ENCODE measurements around the gene CYFIP1.

CYFIP1 gene

DNA sequence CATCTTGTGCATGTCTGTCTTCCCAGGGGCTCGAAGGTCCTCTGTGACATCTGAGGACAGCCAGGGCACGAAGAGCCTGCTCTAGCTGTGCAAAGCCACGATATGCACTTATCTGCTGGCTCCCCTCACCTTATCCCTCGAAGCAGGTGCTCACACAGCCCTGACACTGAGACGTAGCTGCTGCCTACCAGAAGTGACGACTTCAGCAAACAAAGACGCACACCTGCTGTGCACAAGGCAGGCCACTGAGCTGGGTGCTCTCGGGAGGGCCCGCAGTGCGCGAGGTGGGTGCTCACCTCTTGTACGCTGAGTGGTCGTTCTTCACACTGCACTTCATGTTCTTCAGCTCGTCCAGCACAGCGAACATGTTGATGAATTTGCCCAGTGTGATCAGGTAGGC lies 37.3 kb downstream of the CYFIP1 start:
- no peak for TF ChIP-seq EZH2phosphoT487 (conservative IDR thresholded peaks at IDR 0.05; ENCODE audit: low read length)
- TF ChIP-seq, protein P1, sequence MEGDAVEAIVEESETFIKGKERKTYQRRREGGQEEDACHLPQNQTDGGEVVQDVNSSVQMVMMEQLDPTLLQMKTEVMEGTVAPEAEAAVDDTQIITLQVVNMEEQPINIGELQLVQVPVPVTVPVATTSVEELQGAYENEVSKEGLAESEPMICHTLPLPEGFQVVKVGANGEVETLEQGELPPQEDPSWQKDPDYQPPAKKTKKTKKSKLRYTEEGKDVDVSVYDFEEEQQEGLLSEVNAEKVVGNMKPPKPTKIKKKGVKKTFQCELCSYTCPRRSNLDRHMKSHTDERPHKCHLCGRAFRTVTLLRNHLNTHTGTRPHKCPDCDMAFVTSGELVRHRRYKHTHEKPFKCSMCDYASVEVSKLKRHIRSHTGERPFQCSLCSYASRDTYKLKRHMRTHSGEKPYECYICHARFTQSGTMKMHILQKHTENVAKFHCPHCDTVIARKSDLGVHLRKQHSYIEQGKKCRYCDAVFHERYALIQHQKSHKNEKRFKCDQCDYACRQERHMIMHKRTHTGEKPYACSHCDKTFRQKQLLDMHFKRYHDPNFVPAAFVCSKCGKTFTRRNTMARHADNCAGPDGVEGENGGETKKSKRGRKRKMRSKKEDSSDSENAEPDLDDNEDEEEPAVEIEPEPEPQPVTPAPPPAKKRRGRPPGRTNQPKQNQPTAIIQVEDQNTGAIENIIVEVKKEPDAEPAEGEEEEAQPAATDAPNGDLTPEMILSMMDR (IDR thresholded peaks at IDR 0.05; ENCODE audit: insufficient read depth, low read length, poor library complexity, severe bottlenecking), result no peak
- no peak overlapping the region for H3K9ac ChIP-seq (ENCODE audit: low read length)
- no peaks in the 10 kb centered on the region for H4K20me1 ChIP-seq (ENCODE audit: low read depth, low read length)
- H3K36me3 ChIP-seq (ENCODE audit: low read length), result no peaks in the 10 kb centered on the region
- no peak overlapping the region for H2AFZ ChIP-seq (ENCODE audit: low read depth, low read length, severe bottlenecking)
- no peak overlapping the region for H3K4me2 ChIP-seq (ENCODE audit: low read depth, low read length, poor library complexity, severe bottlenecking)
- H3K27ac ChIP-seq (ENCODE audit: low read depth, low read length), result no peak overlapping the region
- no peaks in the 10 kb centered on the region for H3K79me2 ChIP-seq (ENCODE audit: insufficient read depth, low read length)
- no peak overlapping the region for H3K4me3 ChIP-seq (ENCODE audit: insufficient read depth, low read length, poor library complexity, severe bottlenecking)
- H3K9me3 ChIP-seq (ENCODE audit: insufficient read depth, low read length), result no peaks in the 10 kb centered on the region
- no peaks in the 10 kb centered on the region for H3F3A ChIP-seq (ENCODE audit: insufficient read depth)
- no peaks in the 10 kb centered on the region for H3K27me3 ChIP-seq (ENCODE audit: low read length)
- no peaks in the 10 kb centered on the region for H3K9me2 ChIP-seq (replicated peaks; ENCODE audit: insufficient read depth, low read length)

GRCh38 chr15:22942306-22942855 lies 37.8 kb downstream of the CYFIP1 start:
- TF ChIP-seq EZH2phosphoT487 (conservative IDR thresholded peaks at IDR 0.05; ENCODE audit: low read length), result no peak
- TF ChIP-seq, protein P1 (IDR thresholded peaks at IDR 0.05; ENCODE audit: insufficient read depth, low read length, poor library complexity, severe bottlenecking), result no peak
- no peaks in the 10 kb centered on the region for H3K9me3 ChIP-seq (ENCODE audit: insufficient read depth, low read length)
- H3K9ac ChIP-seq (ENCODE audit: low read length), result no peak overlapping the region
- H3K9me2 ChIP-seq (replicated peaks; ENCODE audit: insufficient read depth, low read length), result no peaks in the 10 kb centered on the region
- H3F3A ChIP-seq (ENCODE audit: insufficient read depth), result no peaks in the 10 kb centered on the region
- no peak overlapping the region for H3K4me3 ChIP-seq (ENCODE audit: insufficient read depth, low read length, poor library complexity, severe bottlenecking)
- no peak overlapping the region for H3K27ac ChIP-seq (ENCODE audit: low read depth, low read length)
- H4K20me1 ChIP-seq (ENCODE audit: low read depth, low read length), result no peaks in the 10 kb centered on the region
- H3K79me2 ChIP-seq (ENCODE audit: insufficient read depth, low read length), result no peaks in the 10 kb centered on the region
- H3K36me3 ChIP-seq (ENCODE audit: low read length), result no peaks in the 10 kb centered on the region
- no peak overlapping the region for H2AFZ ChIP-seq (ENCODE audit: low read depth, low read length, severe bottlenecking)
- no peaks in the 10 kb centered on the region for H3K27me3 ChIP-seq (ENCODE audit: low read length)
- no peak overlapping the region for H3K4me2 ChIP-seq (ENCODE audit: low read depth, low read length, poor library complexity, severe bottlenecking)

GRCh38 chr15:22941179-22941578 lies 39.0 kb downstream of the CYFIP1 start:
- H2AFZ ChIP-seq (ENCODE audit: low read depth, low read length, severe bottlenecking), result no peak overlapping the region

More at GRCh38 chr15:22941179-22941578, 39.0 kb downstream of the CYFIP1 start:
- no peaks in the 10 kb centered on the region for H3K79me2 ChIP-seq (ENCODE audit: insufficient read depth, low read length)
- no peaks in the 10 kb centered on the region for H3K36me3 ChIP-seq (ENCODE audit: low read length)
- no peaks in the 10 kb centered on the region for H3K27me3 ChIP-seq (ENCODE audit: low read length)
- H3K9me2 ChIP-seq (replicated peaks; ENCODE audit: insufficient read depth, low read length), result no peaks in the 10 kb centered on the region
- no peaks in the 10 kb centered on the region for H3K9me3 ChIP-seq (ENCODE audit: insufficient read depth, low read length)
- H3K4me3 ChIP-seq (ENCODE audit: insufficient read depth, low read length, poor library complexity, severe bottlenecking), result no peak overlapping the region
- no peaks in the 10 kb centered on the region for H3F3A ChIP-seq (ENCODE audit: insufficient read depth)
- H3K9ac ChIP-seq (ENCODE audit: low read length), result no peak overlapping the region
- no peak overlapping the region for H3K27ac ChIP-seq (ENCODE audit: low read depth, low read length)
- no peak overlapping the region for H3K4me2 ChIP-seq (ENCODE audit: low read depth, low read length, poor library complexity, severe bottlenecking)
- no peak for TF ChIP-seq EZH2phosphoT487 (conservative IDR thresholded peaks at IDR 0.05; ENCODE audit: low read length)
- TF ChIP-seq, protein P1 (IDR thresholded peaks at IDR 0.05; ENCODE audit: insufficient read depth, low read length, poor library complexity, severe bottlenecking), result no peak
- no peaks in the 10 kb centered on the region for H4K20me1 ChIP-seq (ENCODE audit: low read depth, low read length)

All from SU-DHL-6 (cell line).